ENCODE data around the gene IER5.

The IER5 gene

GRCh38 chr1:181094416-181095212 lies 6.1 kb downstream of the IER5 start:
- DNase-seq (ENCODE audit: low read depth, low spot score), result no peak

GRCh38 chr1:181095260-181095659 lies 6.8 kb downstream of the IER5 start:
- no peak for DNase-seq (ENCODE audit: low read depth, low spot score)
- no peak overlapping the region for H3K4me3 ChIP-seq (ENCODE audit: low read length)

More at GRCh38 chr1:181094416-181095212, 6.1 kb downstream of the IER5 start:
- no peak overlapping the region for H3K4me3 ChIP-seq (ENCODE audit: low read length)

- DNase-seq (ENCODE audit: low read depth, low spot score), result no peak
- H3K4me3 ChIP-seq (ENCODE audit: low read length), result no peak overlapping the region
These were observed 7.3 kb downstream of the IER5 start for GRCh38 chr1:181095763-181096184.

GRCh38 chr1:181097242-181097641 lies 8.7 kb downstream of the IER5 start:
- H3K4me3 ChIP-seq (ENCODE audit: low read length), result no peak overlapping the region
- no peak for DNase-seq (ENCODE audit: low read depth, low spot score)

- no peak for DNase-seq (ENCODE audit: low read depth, low spot score)
- H3K4me3 ChIP-seq (ENCODE audit: low read length), result no peak overlapping the region
These were observed 10.9 kb downstream of the IER5 start for GRCh38 chr1:181099152-181100014.

- no peak overlapping the region for H3K4me3 ChIP-seq (ENCODE audit: low read length)
- no peak for DNase-seq (ENCODE audit: low read depth, low spot score)
These were observed 11.8 kb downstream of the IER5 start for GRCh38 chr1:181100015-181100905.

- no peak overlapping the region for H3K4me3 ChIP-seq (ENCODE audit: low read length)
- no peak for DNase-seq (ENCODE audit: low read depth, low spot score)
These were observed 12.4 kb downstream of the IER5 start for GRCh38 chr1:181100934-181101333.

GRCh38 chr1:181101581-181102226 lies 13.2 kb downstream of the IER5 start:
- no peak overlapping the region for H3K4me3 ChIP-seq (ENCODE audit: low read length)
- no peak for DNase-seq (ENCODE audit: low read depth, low spot score)

- no peak for DNase-seq (ENCODE audit: low read depth, low spot score)
- no peak overlapping the region for H3K4me3 ChIP-seq (ENCODE audit: low read length)
These were observed 14.3 kb downstream of the IER5 start for GRCh38 chr1:181102841-181103240.

- DNase-seq (ENCODE audit: low read depth, low spot score), result no peak
- no peak overlapping the region for H3K4me3 ChIP-seq (ENCODE audit: low read length)
These were observed 14.9 kb downstream of the IER5 start for GRCh38 chr1:181103399-181103798.

GRCh38 chr1:181104042-181104789 lies 15.7 kb downstream of the IER5 start:
- DNase-seq (ENCODE audit: low read depth, low spot score), result no peak
- peak overlapping the region; percentile 71 for H3K4me3 ChIP-seq (ENCODE audit: low read length)

GRCh38 chr1:181104790-181105133 lies 16.3 kb downstream of the IER5 start:
- H3K4me3 ChIP-seq (ENCODE audit: low read length), result peak overlapping the region; percentile 71
- DNase-seq (ENCODE audit: low read depth, low spot score), result peak; percentile 39

GRCh38 chr1:181105134-181106021 lies 16.9 kb downstream of the IER5 start:
- DNase-seq (ENCODE audit: low read depth, low spot score), result peak; percentile 76
- H3K4me3 ChIP-seq (ENCODE audit: low read length), result peak overlapping the region; percentile 71

- peak overlapping the region; percentile 49 for H3K4me3 ChIP-seq (ENCODE audit: low read length)
- DNase-seq (ENCODE audit: low read depth, low spot score), result no peak
These were observed 17.5 kb downstream of the IER5 start for GRCh38 chr1:181106022-181106312.

GRCh38 chr1:181106479-181106878 lies 18.0 kb downstream of the IER5 start:
- DNase-seq (ENCODE audit: low read depth, low spot score), result no peak
- no peak overlapping the region for H3K4me3 ChIP-seq (ENCODE audit: low read length)

GRCh38 chr1:181107711-181108110 lies 19.2 kb downstream of the IER5 start:
- DNase-seq (ENCODE audit: low read depth, low spot score), result no peak
- no peak overlapping the region for H3K4me3 ChIP-seq (ENCODE audit: low read length)

- H3K4me3 ChIP-seq (ENCODE audit: low read length), result no peak overlapping the region
- no peak for DNase-seq (ENCODE audit: low read depth, low spot score)
These were observed 19.9 kb downstream of the IER5 start for GRCh38 chr1:181108304-181108867.

Measured in Jurkat, Clone E6-1 (cell line).